Stimulated activated CD4-positive, alpha-beta T cell treated with anti-CD3 and anti-CD28 coated beads, TNF-alpha, amount 100 ng/mL, for 1 hour (primary cell): ENCODE results near the gene SLC25A53.
"Not testable (repeated sequence)": the region's sequence is repeated elsewhere in the genome, so short reads cannot be mapped to it uniquely, and the experiment has no call there.

Source experiments
- DNase-seq, 3 donors: peaks; one replicate each; pipeline ENCODE4 v3.0.0-alpha.2; 2020; ENCODE audit warnings: low read depth in 3 of 3, low spot score in 1 of 3

Gene SLC25A53

GRCh38 chrX:104075778-104076445 is 80.9 kb downstream of the SLC25A53 start, which contains the start of gene TMSB15C:
TSS of gene TMSB15C (minus strand) at chrX:104076236.
- not testable (repeated sequence) for DNase-seq

GRCh38 chrX:104062636-104063035 is 94.2 kb downstream of the SLC25A53 start:
- not testable (repeated sequence) for DNase-seq

- DNase-seq = not testable (repeated sequence)
These were observed 101.9 kb downstream of the SLC25A53 start for GRCh38 chrX:104054956-104055355.
